ENCODE results near the gene EEIG2.

Gene EEIG2

GRCh38 chr1:108592030-108592759 lies 32.3 kb downstream of the EEIG2 start:
- no peak overlapping the region for H2AK5ac ChIP-seq (ENCODE audit: low read length, severe bottlenecking)
- H3K27me3 ChIP-seq (ENCODE audit: control insufficient read depth in 1 of 2, insufficient read depth in 1 of 2, low read length in 2 of 2) = no peaks in the 10 kb centered on the region
- H3K9me3 ChIP-seq (ENCODE audit: control insufficient read depth, low read length) = no peaks in the 10 kb centered on the region
- no peak overlapping the region for H2BK120ac ChIP-seq (ENCODE audit: low read depth, low read length)
- peak overlapping the region; percentile 56 for H4K91ac ChIP-seq (ENCODE audit: low read length)
- H3K4me1 ChIP-seq (ENCODE audit: control insufficient read depth, insufficient read depth, low read depth, low read length) = peaks cover 2% of the 10 kb centered on the region
- no peak overlapping the region for H2BK5ac ChIP-seq (ENCODE audit: low read depth, low read length, poor library complexity, severe bottlenecking)
- H3K9ac ChIP-seq (ENCODE audit: low read length) = peak overlapping the region; percentile 88
- no peak overlapping the region for H2BK15ac ChIP-seq (ENCODE audit: low read depth, poor library complexity, severe bottlenecking)
- H3K18ac ChIP-seq (ENCODE audit: low read depth in 1 of 2, low read length in 2 of 2) = peak overlapping the region; percentile 34 to 39
- no peak overlapping the region for H3K4me3 ChIP-seq (ENCODE audit: insufficient read depth in 1 of 2, low read depth in 1 of 2, low read length in 2 of 2)
- H3K36me3 ChIP-seq (ENCODE audit: control insufficient read depth in 1 of 2, insufficient read depth in 2 of 2, low read depth in 1 of 2, low read length in 2 of 2) = no peaks in the 10 kb centered on the region
- peak; percentile 63 for DNase-seq
- no peak overlapping the region for H3K4me2 ChIP-seq (ENCODE audit: low read length, poor library complexity, severe bottlenecking)
- no peak overlapping the region for H3K23ac ChIP-seq (ENCODE audit: low read length in 2 of 2)
- H3K14ac ChIP-seq (ENCODE audit: low read length in 2 of 2) = no peak overlapping the region
- H2AFZ ChIP-seq (ENCODE audit: low read depth, low read length) = no peak overlapping the region
- H3K27ac ChIP-seq (ENCODE audit: low read length, poor library complexity, severe bottlenecking) = no peak overlapping the region
- H2BK12ac ChIP-seq (ENCODE audit: low read length in 2 of 2) = peak overlapping the region; percentile 54 to 65
- peaks cover 21% of the 10 kb centered on the region for H3K79me1 ChIP-seq (replicated peaks; ENCODE audit: low read length, poor library complexity, severe bottlenecking)
- WGBS = 48% methylated on average over 5 of the region's 5 CpGs
- H4K8ac ChIP-seq (ENCODE audit: low read length) = no peak overlapping the region
- peak overlapping the region in 1 of 2 experiments; percentile 82 for H3K4ac ChIP-seq (ENCODE audit: low read depth in 1 of 2, low read length in 2 of 2)

DNA sequence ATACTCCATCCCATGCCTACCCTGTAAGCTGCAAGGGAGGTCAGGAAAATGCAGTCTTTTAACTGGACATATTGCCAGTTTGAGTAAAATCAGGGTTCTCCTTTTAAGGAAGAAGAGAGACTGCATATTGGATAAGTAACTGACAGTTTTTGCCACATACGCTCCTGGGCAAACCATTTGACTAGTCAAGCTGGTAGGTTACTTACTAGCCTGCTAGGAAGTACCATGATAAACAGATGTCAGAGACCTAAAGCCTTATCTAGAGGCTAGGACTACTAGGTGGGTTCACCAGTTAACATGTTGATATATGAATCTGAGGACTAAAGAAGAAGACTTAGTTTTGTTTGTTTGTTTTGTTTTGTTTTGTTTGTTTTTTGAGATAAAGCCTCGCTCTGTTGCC lies 33.5 kb downstream of the EEIG2 start:
- Histone ChIP-seq H4K91ac (ENCODE audit: low read length) (no peak overlapping the region), H3K14ac (ENCODE audit: low read length in 2 of 2) (no peak overlapping the region), H3K4me2 (ENCODE audit: low read length, poor library complexity, severe bottlenecking) (no peak overlapping the region), H3K4ac (ENCODE audit: low read depth in 1 of 2, low read length in 2 of 2) (no peak overlapping the region), H2AFZ (ENCODE audit: low read depth, low read length) (no peak overlapping the region), H3K27me3 (ENCODE audit: control insufficient read depth in 1 of 2, insufficient read depth in 1 of 2, low read length in 2 of 2) (no peaks in the 10 kb centered on the region), H3K9ac (ENCODE audit: low read length) (no peak overlapping the region), H3K36me3 (ENCODE audit: control insufficient read depth in 1 of 2, insufficient read depth in 2 of 2, low read depth in 1 of 2, low read length in 2 of 2) (no peaks in the 10 kb centered on the region), H3K9me3 (ENCODE audit: control insufficient read depth, low read length) (no peaks in the 10 kb centered on the region), H2BK12ac (ENCODE audit: low read length in 2 of 2) (peak overlapping the region in 1 of 2 experiments; percentile 46), H3K23ac (ENCODE audit: low read length in 2 of 2) (no peak overlapping the region), H2BK15ac (ENCODE audit: low read depth, poor library complexity, severe bottlenecking) (no peak overlapping the region), H3K79me1 (replicated peaks; ENCODE audit: low read length, poor library complexity, severe bottlenecking) (peaks cover 24% of the 10 kb centered on the region), H4K8ac (ENCODE audit: low read length) (no peak overlapping the region), H2BK120ac (ENCODE audit: low read depth, low read length) (no peak overlapping the region), H3K4me1 (ENCODE audit: control insufficient read depth, insufficient read depth, low read depth, low read length) (peaks cover 2% of the 10 kb centered on the region), H3K18ac (ENCODE audit: low read depth in 1 of 2, low read length in 2 of 2) (no peak overlapping the region), H3K27ac (ENCODE audit: low read length, poor library complexity, severe bottlenecking) (no peak overlapping the region), H3K4me3 (ENCODE audit: insufficient read depth in 1 of 2, low read depth in 1 of 2, low read length in 2 of 2) (no peak overlapping the region), H2BK5ac (ENCODE audit: low read depth, low read length, poor library complexity, severe bottlenecking) (no peak overlapping the region), H2AK5ac (ENCODE audit: low read length, severe bottlenecking) (no peak overlapping the region)
- 87% methylated on average over 2 of the region's 2 CpGs for WGBS
- DNase-seq = no peak

- Histone ChIP-seq H3K14ac (ENCODE audit: low read length in 2 of 2) (no peak overlapping the region), H3K27me3 (ENCODE audit: control insufficient read depth in 1 of 2, insufficient read depth in 1 of 2, low read length in 2 of 2) (no peaks in the 10 kb centered on the region), H3K79me1 (replicated peaks; ENCODE audit: low read length, poor library complexity, severe bottlenecking) (peaks cover 17% of the 10 kb centered on the region), H3K9ac (ENCODE audit: low read length) (peak overlapping the region; percentile 51), H3K36me3 (ENCODE audit: control insufficient read depth in 1 of 2, insufficient read depth in 2 of 2, low read depth in 1 of 2, low read length in 2 of 2) (no peaks in the 10 kb centered on the region), H2BK5ac (ENCODE audit: low read depth, low read length, poor library complexity, severe bottlenecking) (no peak overlapping the region), H2AK5ac (ENCODE audit: low read length, severe bottlenecking) (no peak overlapping the region), H3K9me3 (ENCODE audit: control insufficient read depth, low read length) (no peaks in the 10 kb centered on the region), H4K91ac (ENCODE audit: low read length) (no peak overlapping the region), H2BK15ac (ENCODE audit: low read depth, poor library complexity, severe bottlenecking) (no peak overlapping the region), H4K8ac (ENCODE audit: low read length) (no peak overlapping the region), H3K27ac (ENCODE audit: low read length, poor library complexity, severe bottlenecking) (no peak overlapping the region), H3K4me3 (ENCODE audit: insufficient read depth in 1 of 2, low read depth in 1 of 2, low read length in 2 of 2) (no peak overlapping the region), H3K4ac (ENCODE audit: low read depth in 1 of 2, low read length in 2 of 2) (no peak overlapping the region), H3K23ac (ENCODE audit: low read length in 2 of 2) (no peak overlapping the region), H3K18ac (ENCODE audit: low read depth in 1 of 2, low read length in 2 of 2) (no peak overlapping the region), H3K4me2 (ENCODE audit: low read length, poor library complexity, severe bottlenecking) (no peak overlapping the region), H2AFZ (ENCODE audit: low read depth, low read length) (no peak overlapping the region), H3K4me1 (ENCODE audit: control insufficient read depth, insufficient read depth, low read depth, low read length) (no peaks in the 10 kb centered on the region), H2BK12ac (ENCODE audit: low read length in 2 of 2) (no peak overlapping the region), H2BK120ac (ENCODE audit: low read depth, low read length) (no peak overlapping the region)
- DNase-seq = peak; percentile 74
- WGBS = 42% methylated on average over 2 of the region's 2 CpGs
These were observed 35.6 kb downstream of the EEIG2 start for GRCh38 chr1:108595507-108595906.

DNA sequence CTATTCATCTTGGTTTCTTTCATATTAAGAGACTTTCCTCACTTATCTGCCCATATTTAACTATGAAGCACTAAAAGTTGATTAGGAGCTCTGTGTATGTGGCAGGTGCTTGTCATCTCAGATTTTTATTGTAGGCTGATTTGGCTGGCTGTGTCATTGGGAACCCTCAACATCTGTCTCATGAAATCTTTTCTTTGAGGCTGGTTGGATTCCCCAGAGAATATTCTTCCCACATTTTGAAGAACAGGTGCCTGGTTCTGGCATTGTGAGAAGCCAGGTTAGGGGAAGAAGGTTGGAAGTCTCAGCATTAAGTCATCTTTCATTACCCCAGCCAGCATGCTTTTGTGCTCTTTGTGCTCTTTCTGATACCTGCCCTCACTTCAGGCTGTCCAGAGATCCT lies 37.1 kb downstream of the EEIG2 start:
- Histone ChIP-seq H3K18ac (ENCODE audit: low read depth in 1 of 2, low read length in 2 of 2) (peak overlapping the region in 1 of 2 experiments; percentile 40), H2BK15ac (ENCODE audit: low read depth, poor library complexity, severe bottlenecking) (no peak overlapping the region), H3K14ac (ENCODE audit: low read length in 2 of 2) (no peak overlapping the region), H4K8ac (ENCODE audit: low read length) (no peak overlapping the region), H3K4me2 (ENCODE audit: low read length, poor library complexity, severe bottlenecking) (no peak overlapping the region), H2AK5ac (ENCODE audit: low read length, severe bottlenecking) (no peak overlapping the region), H2BK120ac (ENCODE audit: low read depth, low read length) (no peak overlapping the region), H3K27ac (ENCODE audit: low read length, poor library complexity, severe bottlenecking) (no peak overlapping the region), H3K4ac (ENCODE audit: low read depth in 1 of 2, low read length in 2 of 2) (peak overlapping the region in 1 of 2 experiments; percentile 69), H3K79me1 (replicated peaks; ENCODE audit: low read length, poor library complexity, severe bottlenecking) (peaks cover 16% of the 10 kb centered on the region), H3K4me3 (ENCODE audit: insufficient read depth in 1 of 2, low read depth in 1 of 2, low read length in 2 of 2) (no peak overlapping the region), H2AFZ (ENCODE audit: low read depth, low read length) (no peak overlapping the region), H3K9me3 (ENCODE audit: control insufficient read depth, low read length) (no peaks in the 10 kb centered on the region), H2BK5ac (ENCODE audit: low read depth, low read length, poor library complexity, severe bottlenecking) (no peak overlapping the region), H3K23ac (ENCODE audit: low read length in 2 of 2) (no peak overlapping the region), H3K4me1 (ENCODE audit: control insufficient read depth, insufficient read depth, low read depth, low read length) (no peaks in the 10 kb centered on the region), H3K9ac (ENCODE audit: low read length) (no peak overlapping the region), H2BK12ac (ENCODE audit: low read length in 2 of 2) (no peak overlapping the region), H3K36me3 (ENCODE audit: control insufficient read depth in 1 of 2, insufficient read depth in 2 of 2, low read depth in 1 of 2, low read length in 2 of 2) (peaks cover 0 to 4% of the 10 kb centered on the region in 2 experiments), H3K27me3 (ENCODE audit: control insufficient read depth in 1 of 2, insufficient read depth in 1 of 2, low read length in 2 of 2) (no peaks in the 10 kb centered on the region), H4K91ac (ENCODE audit: low read length) (no peak overlapping the region)
- no peak for DNase-seq

Measured in mesenchymal stem cell (in vitro differentiated cells and primary cell).